HG03565 (cell line): ENCODE results near the gene MUC6.

Source experiments
- ATAC-seq: cut with Tn5 transposase; IDR thresholded peaks from one replicate; pipeline ENCODE4 v1.9.1; 2021; ENCODE audit warnings: mild to moderate bottlenecking, moderate library complexity; ENCODE audit not compliant: unreplicated experiment

MUC6 gene

GRCh38 chr11:1010551-1011319 lies 25.8 kb downstream of the MUC6 start:
- ATAC-seq, result no peak

DNA sequence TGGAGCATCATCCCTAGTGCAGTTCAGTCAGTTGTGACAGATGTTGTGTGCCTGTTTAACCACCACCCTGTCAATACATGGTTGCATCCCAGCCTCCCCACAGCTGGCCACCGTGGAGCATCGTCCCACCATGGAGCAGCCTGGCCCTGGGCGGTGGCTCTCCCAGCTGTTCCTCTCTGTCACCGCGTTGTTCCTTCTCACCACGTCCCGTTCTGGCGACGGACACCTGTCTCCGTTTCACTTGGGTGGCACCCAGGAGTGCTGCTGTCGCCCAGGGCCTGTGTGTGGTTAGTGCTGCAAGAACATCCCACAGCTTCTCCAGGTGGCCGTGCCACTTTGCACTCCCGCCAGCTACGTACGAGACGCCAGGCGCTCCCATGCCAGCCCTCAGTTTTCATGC lies 26.5 kb downstream of the MUC6 start:
- no peak for ATAC-seq

DNA sequence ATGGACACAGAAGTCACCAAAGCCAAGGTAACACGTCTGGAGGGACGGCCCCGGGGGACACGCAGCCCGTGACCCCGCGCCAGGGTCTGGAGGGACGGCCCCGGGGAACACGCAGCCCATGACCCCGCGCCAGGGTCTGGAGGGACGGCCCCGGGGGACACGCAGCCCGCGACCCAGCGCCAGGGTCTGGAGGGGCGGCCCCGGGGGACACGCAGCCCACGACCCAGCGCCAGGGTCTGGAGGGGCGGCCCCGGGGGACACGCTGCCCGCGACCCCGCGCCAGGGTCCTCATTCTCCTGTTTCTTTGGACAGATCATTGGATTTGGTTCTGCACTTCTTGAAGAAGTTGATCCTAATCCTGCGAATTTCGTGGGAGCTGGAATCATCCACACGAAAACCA lies 27.1 kb downstream of the MUC6 start:
- no peak for ATAC-seq

DNA sequence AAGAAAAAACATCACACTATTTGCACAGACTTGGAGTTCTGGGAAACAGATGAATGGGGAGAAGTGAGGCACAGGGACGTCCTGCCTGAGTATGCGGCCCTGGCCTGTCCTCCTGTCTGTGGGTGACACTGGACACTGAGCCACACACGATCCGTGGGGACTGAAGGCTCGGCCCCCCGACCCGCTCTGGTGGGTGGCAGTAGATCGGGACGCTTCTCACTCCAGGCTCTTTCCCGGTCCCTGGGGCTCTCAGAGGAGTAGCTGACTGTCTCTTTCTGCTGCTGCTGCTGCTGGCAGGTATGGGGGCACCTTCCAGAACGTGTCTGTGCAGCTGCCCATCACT lies 27.7 kb downstream of the MUC6 start:
- ATAC-seq, result no peak

GRCh38 chr11:1008001-1008802 lies 28.3 kb downstream of the MUC6 start:
- ATAC-seq, result no peak

DNA sequence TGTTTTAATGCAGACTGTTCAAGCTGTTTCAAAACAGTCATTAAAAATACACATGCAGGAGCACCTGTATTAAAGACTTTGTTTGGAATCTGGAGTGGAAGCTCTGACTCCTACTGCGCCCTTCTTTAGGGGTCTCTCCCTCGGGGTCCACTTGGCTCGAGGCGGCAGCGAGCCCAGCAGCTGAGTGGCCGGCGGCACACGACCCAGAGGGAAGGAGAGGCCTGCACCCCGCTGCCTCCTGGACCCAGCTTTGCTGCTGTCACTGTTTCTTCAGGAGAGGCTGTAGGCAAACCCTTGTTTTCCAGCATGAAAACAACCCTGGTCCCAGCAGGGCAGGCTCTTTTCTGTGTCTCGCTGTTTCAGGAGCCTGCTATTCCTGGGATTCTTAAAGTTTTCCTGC lies 29.2 kb downstream of the MUC6 start:
- ATAC-seq, result no peak

GRCh38 chr11:1006762-1007161 lies 29.8 kb downstream of the MUC6 start:
- ATAC-seq, result no peak

DNA sequence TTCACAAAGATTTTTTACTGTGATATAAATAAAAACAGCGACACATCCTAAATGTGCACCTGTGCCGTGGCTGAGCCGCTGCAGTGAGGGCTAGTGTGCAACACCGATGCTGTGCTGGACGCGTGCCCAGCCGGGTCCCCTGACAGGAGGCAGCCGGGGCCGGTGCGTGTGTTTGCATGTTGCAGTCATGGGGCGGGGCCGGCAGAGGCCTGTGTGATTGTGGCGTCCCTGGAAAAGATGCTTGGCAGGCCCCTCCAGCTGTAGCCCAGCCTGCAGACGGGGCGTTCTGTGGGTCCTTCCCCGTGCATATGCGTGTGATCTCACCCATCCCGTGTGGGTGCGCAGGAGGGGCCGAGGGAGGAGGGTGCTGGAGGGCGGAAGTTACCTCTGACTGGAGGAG lies 30.6 kb downstream of the MUC6 start:
- ATAC-seq, result no peak

DNA sequence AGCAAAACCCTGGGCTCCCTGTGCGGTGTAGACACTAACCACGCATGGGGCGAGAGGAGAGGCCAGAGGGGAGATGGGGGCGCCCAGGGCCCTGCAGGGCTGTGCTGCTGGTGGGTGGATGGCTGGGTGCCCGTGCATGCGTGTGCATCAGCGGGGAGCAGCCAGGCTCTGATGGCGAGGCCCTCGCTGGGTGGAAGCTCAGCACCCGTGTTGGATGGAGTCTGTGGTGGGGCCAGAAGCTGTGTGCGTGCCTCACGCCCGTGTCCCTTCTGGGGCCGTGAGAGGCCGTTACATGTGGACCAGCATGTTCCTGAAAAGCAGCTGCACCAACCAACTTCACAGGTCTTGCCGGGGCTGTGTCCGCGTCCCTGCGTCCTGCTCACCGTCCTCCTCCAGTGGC lies 33.4 kb downstream of the MUC6 start:
- no peak for ATAC-seq

DNA sequence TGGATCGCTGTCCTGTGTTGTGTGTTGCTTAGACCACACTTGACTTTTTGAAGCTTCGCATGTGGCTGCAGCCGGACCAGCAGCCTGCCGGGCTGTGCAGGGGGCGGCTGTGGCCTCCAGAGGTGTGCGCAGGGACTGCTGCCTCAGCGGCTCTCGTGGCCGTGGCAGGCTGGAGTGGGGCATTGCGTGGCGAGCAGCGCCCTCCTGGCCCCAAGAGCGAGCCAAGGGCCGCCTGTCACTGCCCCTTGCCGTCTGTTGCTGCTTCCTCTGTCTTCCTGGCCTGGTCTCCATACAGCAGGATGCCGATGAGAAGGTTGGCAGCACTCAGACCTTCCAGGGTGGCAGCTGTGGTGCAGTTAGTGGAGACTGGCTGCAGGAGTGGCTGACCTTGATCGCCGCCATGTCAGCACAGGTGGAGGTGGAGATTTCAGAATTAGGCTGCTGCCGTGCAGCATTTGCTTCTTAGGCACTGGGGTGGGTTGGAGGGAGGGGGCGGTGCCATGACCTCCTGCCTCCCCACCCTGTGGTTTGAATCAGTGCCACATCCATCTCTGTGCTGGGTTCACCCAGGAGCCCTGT lies 34.0 kb downstream of the MUC6 start:
- no peak for ATAC-seq

DNA sequence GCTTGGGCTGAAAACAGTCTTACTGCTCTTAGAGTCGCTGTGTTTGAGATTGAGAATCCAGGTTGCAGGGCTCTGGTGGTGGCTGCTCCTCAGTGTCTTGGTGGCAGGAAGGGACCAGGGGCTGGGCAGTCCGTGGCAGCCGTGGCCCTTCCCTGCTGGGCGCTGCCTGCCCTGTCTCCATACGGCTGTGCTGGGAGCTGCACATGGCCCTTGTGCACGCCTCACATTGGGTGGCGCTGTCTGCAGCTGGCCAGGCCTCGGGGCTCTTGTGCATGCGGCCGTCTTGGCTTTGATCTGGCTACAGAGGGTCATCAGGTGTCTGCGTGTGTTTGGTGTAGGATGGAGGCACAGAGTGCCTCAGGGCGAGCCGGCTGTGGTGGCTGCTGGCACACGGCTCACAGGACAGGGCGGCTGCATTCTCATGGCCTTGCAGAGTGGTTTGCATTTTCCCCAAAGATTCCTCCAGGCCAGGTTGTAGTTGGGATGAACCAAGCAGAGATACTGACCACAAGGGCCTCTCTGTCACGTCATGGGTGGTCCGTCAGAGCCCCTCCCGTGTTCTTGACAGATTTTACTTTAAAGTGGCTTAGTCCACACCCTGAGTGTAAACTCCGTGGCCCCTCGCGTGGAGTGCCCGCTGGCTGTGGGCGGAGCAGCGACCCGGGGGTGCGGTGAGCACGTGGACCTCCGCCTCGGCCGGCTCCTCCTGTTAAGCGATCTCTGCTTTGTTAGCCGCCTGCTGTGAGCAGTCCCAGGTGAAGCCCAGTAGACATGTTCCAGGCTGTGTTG lies 34.7 kb downstream of the MUC6 start:
- ATAC-seq, result no peak

DNA sequence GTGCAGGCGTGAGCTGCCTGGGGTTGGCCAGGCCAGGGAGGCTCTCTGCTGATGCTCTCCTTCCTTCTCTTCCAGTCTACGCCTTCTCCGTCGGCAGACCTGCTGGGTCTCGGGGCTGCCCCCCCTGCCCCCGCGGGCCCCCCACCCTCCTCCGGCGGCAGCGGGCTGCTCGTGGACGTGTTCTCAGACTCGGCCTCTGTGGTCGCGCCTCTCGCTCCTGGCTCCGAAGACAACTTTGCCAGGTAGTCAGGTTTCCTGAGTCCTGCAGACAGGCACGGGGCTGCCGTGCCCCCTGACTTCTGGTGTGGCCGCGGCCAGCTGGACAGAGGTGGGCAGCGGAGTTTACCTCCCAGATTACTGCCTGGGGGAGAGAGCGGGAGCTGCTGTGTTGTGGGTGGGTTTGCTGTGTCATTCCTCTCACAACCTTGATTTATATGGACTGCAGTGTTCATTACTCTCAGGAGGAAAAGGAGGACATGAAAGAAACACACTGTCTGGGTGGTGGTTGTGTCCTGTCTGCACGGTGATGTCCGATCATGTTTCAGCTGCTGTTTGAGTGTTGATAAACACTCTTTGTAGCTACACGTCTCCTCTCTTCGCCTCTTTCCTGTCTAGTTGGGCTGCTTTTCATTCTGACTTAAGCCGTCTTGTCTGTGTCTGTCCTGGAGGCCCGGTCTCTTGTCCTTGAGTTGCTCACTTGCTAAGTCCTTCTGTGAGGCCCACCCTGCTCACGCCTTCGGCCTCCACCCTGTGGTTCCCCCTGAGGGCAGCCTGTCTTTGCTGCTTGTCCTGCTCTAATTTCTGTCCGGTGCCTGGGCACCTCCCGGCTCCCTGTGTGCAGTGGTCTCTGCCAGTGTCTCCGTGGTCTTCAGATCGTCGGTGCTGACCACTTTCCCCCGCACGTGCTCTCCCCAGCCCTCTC lies 35.9 kb downstream of the MUC6 start:
- no peak for ATAC-seq

DNA sequence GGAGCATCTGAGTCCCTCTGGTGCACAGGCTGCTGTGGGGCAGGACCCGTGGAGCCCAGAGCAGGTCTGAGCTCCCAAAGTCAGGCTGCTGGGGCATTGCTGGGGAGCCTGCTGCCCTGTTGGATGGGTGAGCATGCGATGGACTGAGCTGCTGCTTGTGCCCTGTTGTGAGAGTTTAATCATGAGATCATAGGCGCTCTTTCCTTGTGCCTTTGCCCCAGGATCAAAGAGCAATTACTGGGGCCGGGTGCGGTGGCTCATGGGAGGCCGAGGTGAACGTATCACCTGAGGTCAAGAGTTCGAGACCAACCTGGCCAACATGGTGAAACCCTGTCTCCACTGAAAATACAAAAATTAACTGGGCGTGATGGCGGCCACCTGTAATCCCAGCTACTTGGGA lies 37.5 kb downstream of the MUC6 start:
- no peak for ATAC-seq

- no peak for ATAC-seq
These were observed 38.6 kb downstream of the MUC6 start for GRCh38 chr11:997907-998306.

- no peak for ATAC-seq
These were observed 39.8 kb downstream of the MUC6 start for GRCh38 chr11:996681-997080.

DNA sequence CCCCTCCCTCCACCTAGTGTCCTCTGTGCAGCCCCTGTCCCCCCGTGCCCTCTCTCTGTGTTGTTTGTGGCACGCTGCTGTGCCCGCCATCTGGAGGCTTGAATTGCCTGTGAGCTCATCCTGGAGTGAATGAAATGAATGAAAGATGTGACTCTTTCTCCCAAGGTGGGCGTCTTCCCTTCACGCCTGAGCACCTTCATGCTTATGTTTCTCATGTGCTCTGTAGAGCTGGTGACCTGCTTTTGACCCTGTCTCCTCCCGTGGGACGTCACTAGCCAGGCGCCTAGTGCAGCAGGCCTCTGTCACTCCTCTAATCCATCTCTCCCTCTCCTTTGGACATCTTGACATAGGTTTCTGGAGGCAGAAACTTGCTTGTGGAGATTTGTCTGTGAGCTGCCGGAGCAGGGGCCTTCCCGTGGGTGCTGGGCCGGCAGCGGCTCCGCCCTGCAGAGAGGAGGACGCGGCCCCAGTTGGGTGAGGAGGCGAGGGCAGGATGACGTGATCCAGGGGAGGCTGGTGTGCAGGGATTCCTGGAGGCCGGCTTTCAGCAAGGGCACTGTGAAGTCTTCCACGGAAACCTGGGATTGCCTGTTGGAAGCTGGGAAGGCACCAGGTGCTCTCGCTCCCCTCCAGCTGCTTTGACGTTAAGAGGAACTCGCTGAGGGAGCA lies 40.6 kb downstream of the MUC6 start:
- peak; percentile 65 for ATAC-seq

DNA sequence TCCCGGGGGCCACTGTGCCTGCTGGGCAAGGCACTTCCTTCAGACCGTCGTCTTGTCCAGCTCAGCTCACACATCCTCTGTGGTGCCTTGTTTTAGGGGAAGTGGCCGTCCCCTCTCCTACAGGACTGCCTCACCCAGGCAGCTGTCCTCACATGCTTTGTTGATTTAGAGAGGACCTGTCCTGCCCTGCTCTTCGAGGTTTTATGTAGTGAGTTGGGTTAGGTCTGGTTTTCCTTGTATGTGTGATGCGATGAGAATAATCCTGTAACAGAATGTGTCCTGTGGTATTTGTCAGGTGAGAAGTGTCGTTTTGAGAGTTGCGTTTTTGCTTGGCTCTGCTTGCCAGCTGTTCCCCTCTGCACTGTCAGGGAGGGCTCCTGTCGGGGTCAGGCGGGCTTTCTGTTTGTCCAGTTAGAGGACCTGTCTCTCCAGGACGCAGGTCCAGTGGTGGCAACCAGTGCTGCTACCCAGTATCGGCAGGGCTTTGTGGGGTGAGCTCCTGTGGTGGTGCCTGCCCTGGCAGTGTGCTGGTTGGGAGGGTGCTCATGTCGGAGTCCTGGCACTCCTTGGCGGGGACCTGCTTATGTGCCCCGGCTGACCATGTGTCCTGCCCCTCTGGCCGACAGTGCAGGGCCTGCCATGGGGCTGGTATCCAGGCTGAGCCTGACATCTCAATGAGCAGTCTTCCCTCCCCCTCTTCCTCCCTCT lies 41.3 kb downstream of the MUC6 start:
- ATAC-seq, result no peak

- no peak for ATAC-seq
These were observed 42.8 kb downstream of the MUC6 start for GRCh38 chr11:993632-994167.

DNA sequence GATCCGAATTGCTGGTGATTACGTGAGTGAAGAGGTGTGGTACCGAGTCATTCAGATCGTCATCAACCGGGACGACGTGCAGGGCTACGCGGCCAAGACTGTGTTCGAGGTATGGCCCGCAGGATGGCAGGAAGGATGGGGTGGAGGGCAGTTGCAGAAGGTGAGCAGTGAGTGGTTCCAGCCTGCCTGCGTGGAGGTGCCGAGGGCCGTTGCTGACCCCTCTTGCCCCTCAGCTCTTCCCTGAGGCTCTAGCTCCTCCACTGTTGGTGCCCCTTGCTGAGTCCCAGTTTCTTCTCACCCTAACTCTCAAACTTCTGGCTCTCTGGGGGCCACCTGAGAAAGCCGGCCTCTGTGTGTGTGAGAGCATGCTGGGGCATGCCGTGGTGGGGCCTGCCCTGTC lies 43.9 kb downstream of the MUC6 start:
- no peak for ATAC-seq
